HG03571 (cell line): ENCODE results near the gene CD79A.

ENCODE experiments used
- ATAC-seq: cut with Tn5 transposase; IDR thresholded peaks from one replicate; pipeline ENCODE4 v1.9.1; 2021; ENCODE audit not compliant: unreplicated experiment

The CD79A gene

DNA sequence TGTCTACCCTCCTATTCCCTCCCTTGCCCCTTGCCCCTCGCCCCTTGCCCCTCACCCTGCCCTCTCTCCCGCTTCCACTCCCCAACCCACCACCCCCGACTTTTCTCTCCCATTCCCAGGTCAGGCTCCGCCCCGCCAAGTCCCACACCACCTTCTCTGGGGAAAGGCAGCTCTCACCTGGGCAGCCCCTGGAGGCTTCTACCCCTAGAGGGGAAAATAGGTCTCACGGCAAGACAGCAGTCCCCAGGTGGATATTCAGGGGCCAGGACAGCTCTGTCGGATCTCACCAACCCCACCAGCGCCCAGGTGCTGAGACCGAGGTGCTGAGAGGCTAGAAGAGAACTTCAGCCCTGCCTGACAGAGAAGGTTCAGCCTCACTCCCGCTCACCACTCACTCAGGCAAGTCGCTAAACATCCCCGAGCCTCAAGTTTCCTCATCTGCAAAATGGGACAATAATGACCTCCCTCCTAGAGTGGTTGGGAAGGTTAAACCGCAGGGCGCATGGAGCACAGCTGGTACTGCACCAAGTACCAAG lies 52.5 kb downstream of the CD79A start:
- no peak for ATAC-seq

DNA sequence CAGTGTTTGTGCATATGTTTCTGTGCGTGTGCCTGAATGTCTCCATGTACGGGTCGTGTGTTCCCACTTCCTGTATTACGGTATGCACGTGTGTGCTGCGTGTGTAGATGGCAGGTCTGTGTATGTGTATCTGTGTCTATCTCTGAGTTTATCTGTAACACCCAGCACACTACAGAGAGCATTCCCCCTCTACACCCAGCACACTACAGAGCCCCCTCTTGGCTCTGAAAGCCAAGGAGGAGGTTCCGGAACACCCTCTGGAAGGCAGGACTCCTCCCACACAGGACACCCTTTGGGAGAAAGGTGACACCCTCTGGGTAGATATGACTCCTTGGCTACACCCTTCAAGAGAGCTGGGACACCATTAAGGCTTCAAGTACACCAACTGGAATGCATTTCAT lies 53.2 kb downstream of the CD79A start:
- ATAC-seq, result no peak
